ENCODE measurements around the gene EMILIN1. TPM values are rescaled to one million over a fixed set of nuclear protein-coding genes. Genes with fewer than 3 reads are reported as not detected.

The EMILIN1 gene
- total RNA-seq, 4 donors from 2014 or later: 27.5 to 62.7 (median 41.2) TPM

GRCh38 chr2:27039426-27039825, 39.0 kb upstream of the EMILIN1 start:
- TF ChIP-seq CTCF (IDR thresholded peaks at IDR 0.05): no peak
- DNase-seq (ENCODE audit: low spot score) (no peak), ATAC-seq (ENCODE audit: low FRiP score) (no peak)

GRCh38 chr2:27039871-27040270, 38.5 kb upstream of the EMILIN1 start:
- TF ChIP-seq CTCF (IDR thresholded peaks at IDR 0.05): no peak
- DNase-seq (ENCODE audit: low spot score) (no peak), ATAC-seq (ENCODE audit: low FRiP score) (no peak)

DNA sequence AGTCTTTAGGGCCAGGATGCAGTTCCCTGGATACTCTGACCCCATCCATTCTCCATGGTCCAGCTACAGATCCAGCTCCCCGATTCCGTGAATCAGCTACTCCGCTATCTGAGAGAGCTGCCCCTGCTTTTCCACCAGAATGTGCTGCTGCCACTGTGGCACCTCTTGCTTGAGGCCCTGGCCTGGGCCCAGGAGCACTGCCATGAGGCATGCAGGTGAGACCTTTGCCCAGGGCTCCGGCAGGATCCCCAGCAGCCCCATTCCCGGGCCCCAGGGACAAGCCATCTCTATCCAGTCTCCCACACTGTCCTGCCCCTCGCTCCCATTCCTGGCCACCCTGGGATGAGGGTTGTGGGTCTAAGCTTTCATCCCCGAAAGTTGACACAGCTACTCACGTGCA, 38.1 kb upstream of the EMILIN1 start:
- no peak for DNase-seq (ENCODE audit: low spot score)
- TF ChIP-seq CTCF (IDR thresholded peaks at IDR 0.05): no peak
- ATAC-seq (ENCODE audit: low FRiP score): no peak

- TF ChIP-seq CTCF (IDR thresholded peaks at IDR 0.05): no peak
- ATAC-seq (ENCODE audit: low FRiP score) (no peak), DNase-seq (ENCODE audit: low spot score) (no peak)
Measured at GRCh38 chr2:27041752-27042151, 36.7 kb upstream of the EMILIN1 start.

- TF ChIP-seq CTCF (IDR thresholded peaks at IDR 0.05): no peak
- no peak for DNase-seq (ENCODE audit: low spot score)
- no peak for ATAC-seq (ENCODE audit: low FRiP score)
Measured at GRCh38 chr2:27042159-27042661, 36.2 kb upstream of the EMILIN1 start.

- no peak for ATAC-seq (ENCODE audit: low FRiP score)
- no peak for DNase-seq (ENCODE audit: low spot score)
- no peak for TF ChIP-seq CTCF (IDR thresholded peaks at IDR 0.05)
Measured at GRCh38 chr2:27042985-27043634, 35.3 kb upstream of the EMILIN1 start.
